NB4 (cell line): ENCODE results near the gene REEP6.
"Not testable (repeated sequence)": the region's sequence is repeated elsewhere in the genome, so short reads cannot be mapped to it uniquely, and the experiment has no call there.

Experiments
- MAX ChIP-seq: IDR thresholded peaks from 2 replicates; pipeline ENCODE4 v1.6.1; 2011; ENCODE audit warnings: low read depth, low read length
- MYC ChIP-seq: IDR thresholded peaks from 2 replicates; pipeline ENCODE4 v1.6.1; 2011; ENCODE audit warnings: low read depth, low read length
- TF ChIP-seq, protein P1 (sequence below): IDR thresholded peaks from one replicate; pipeline ENCODE4 v1.5.1; 2012; ENCODE audit warnings: low read depth, low read length

DNA sequence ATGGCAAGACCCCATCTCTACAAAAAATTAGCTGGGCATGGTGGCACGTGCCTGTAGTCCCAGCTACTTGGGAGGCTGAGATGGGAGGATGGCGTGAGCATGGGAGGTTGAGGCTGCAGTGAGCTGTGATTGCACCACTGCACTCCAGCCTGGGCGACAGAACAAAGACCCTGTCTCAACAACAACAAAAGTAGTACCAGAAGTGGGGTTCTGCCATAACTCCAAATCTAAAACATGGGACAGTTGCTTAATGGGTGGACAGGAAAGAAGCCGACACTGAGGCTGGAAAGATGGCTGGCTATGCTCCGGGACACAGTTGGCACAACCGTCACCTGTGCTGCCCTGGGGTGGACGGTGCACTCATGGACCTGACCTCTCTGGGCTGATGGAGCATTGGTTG is 44.7 kb downstream of the REEP6 start:
- TF ChIP-seq, protein P1, sequence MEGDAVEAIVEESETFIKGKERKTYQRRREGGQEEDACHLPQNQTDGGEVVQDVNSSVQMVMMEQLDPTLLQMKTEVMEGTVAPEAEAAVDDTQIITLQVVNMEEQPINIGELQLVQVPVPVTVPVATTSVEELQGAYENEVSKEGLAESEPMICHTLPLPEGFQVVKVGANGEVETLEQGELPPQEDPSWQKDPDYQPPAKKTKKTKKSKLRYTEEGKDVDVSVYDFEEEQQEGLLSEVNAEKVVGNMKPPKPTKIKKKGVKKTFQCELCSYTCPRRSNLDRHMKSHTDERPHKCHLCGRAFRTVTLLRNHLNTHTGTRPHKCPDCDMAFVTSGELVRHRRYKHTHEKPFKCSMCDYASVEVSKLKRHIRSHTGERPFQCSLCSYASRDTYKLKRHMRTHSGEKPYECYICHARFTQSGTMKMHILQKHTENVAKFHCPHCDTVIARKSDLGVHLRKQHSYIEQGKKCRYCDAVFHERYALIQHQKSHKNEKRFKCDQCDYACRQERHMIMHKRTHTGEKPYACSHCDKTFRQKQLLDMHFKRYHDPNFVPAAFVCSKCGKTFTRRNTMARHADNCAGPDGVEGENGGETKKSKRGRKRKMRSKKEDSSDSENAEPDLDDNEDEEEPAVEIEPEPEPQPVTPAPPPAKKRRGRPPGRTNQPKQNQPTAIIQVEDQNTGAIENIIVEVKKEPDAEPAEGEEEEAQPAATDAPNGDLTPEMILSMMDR = not testable (repeated sequence)
- TF ChIP-seq MYC, MAX: not testable (repeated sequence)
